Lower leg skin (tissue), 4 donors: ENCODE data around the gene SERPINB7. TPM values are rescaled to one million over a fixed set of nuclear protein-coding genes. Genes with fewer than 3 reads are reported as not detected.

Experiments
- DNase-seq, 2 donors: peaks; one replicate each; pipeline ENCODE4 v3.0.0-alpha.2; 2019; ENCODE audit warnings: low spot score in 2 of 2
- H3K4me3 ChIP-seq: fragments of 200-600 bp; sonication (generic); 2 replicates; pipeline ENCODE4 v1.5.1; 2017; ENCODE audit warnings: mild to moderate bottlenecking, low read depth; ENCODE audit not compliant: poor library complexity, severe bottlenecking
- POLR2A ChIP-seq, 2 donors: fragments of 450-650 bp; IDR thresholded peaks; one replicate each; pipeline ENCODE4 v1.6.1; 2016 to 2017; ENCODE audit warnings: antibody characterized with exemption in 2 of 2, mild to moderate bottlenecking in 1 of 2, moderate library complexity in 1 of 2
- WGBS, 2 donors: methylation state at CpG; one replicate each; pipeline ENCODE4 v1.1.5; 2018; 5-methylcytosine and 5-hydroxymethylcytosine counted together
- intact Hi-C: fragments of 100-400 bp; cut with DNase I; formaldehyde crosslinking; loops from one replicate; pipeline ENCODE4 v1.15.0; 2023; ENCODE audit warnings: low total_unique reads
- total RNA-seq, 4 donors: library from RNA; depleted of rRNA; stranded (reverse); fragments of >200 nt; gene quantifications; one replicate each; pipeline ENCODE4 v1.1.0, GENCODE V29; 2016
- TF ChIP-seq, protein P1 (sequence below), 3 donors: fragments of 450-650 bp; IDR thresholded peaks; one replicate each; pipeline ENCODE4 v1.5.1; 2016; ENCODE audit warnings: antibody characterized with exemption in 3 of 3, mild to moderate bottlenecking in 3 of 3, moderate library complexity in 2 of 3

Gene SERPINB7, protein sequence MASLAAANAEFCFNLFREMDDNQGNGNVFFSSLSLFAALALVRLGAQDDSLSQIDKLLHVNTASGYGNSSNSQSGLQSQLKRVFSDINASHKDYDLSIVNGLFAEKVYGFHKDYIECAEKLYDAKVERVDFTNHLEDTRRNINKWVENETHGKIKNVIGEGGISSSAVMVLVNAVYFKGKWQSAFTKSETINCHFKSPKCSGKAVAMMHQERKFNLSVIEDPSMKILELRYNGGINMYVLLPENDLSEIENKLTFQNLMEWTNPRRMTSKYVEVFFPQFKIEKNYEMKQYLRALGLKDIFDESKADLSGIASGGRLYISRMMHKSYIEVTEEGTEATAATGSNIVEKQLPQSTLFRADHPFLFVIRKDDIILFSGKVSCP
- total RNA-seq: 100 to 1,000 TPM; 140 to 354 (median 233) TPM

DNA sequence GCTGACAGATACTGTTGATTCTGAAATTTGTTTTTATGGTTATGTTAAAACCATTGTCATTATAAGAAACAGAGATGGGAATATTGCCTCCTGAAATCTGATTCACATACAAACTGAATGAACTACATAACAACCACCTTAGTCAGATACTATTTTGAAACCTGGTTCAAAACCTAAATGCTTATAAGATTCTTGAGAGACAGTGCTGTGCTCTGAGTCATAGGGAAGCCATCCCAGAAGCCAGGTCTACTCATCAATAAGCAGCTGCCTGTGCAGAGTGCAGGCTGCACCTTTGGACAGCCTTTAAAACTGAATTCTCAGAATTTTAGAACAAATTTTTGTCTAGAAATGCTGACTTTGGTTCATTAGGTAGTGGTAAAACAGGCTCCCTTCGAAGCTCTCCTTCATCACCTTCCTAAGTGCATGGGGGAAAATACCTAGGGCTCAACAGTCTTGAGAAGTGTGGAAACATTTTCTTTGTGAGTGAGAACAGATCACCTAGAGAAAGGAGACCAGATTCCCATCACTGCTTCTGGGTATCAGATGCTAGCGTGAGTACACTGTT lies at the start of gene SERPINB7:
TSS of gene SERPINB7 (plus strand) at position 253 of the 565 bp plus-strand sequence. CDS start 6,955 bp downstream, outside the sequence.
- DNase-seq: no peak
- WGBS, 2 donors: 56 to 76% methylated on average over 2 of the region's 2 CpGs

DNA sequence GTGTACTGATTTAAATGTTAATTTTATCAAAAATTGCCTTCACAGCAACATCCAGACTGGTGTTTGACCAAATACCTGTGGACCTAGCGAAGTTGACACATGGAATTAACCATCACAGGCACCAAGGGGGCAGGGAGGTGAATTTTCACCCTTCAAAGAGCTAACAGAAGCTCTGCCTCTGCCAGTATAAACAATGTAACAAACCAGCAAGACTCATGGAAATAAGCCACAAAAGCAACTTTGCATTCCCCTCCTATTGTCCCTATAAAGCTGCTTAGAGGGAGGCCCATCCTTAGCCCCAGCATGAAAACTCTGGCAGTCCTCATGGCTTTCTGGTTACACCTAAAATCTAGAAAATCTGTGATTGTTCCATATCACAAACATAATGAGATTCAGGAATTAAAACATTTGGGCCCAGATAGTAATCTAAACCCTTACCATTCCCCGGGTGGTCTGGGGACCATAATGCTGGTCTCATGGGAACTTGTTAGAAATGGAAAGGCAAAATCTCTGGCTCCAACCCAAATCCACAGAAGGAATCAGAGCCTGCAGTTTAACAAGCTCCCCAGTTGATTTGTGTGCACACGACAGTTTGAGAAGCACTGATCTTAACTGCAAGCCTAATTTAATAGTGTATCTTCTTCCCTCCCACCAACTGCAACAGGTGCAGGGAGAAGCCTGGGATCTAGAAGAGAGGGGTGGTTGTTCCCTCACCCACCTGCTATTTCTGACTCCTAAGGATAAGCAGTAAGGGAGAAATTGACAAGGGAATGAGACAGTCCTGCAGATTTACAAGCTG lies 49.3 kb upstream of the SERPINB7 start:
- H3K4me3 ChIP-seq: no peak overlapping the region
- no peak for DNase-seq
- 13 to 40% methylated on average over 3 of the region's 3 CpGs for WGBS, 2 donors
- TF ChIP-seq POLR2A (IDR thresholded peaks at IDR 0.05): no peak
- TF ChIP-seq, protein P1, sequence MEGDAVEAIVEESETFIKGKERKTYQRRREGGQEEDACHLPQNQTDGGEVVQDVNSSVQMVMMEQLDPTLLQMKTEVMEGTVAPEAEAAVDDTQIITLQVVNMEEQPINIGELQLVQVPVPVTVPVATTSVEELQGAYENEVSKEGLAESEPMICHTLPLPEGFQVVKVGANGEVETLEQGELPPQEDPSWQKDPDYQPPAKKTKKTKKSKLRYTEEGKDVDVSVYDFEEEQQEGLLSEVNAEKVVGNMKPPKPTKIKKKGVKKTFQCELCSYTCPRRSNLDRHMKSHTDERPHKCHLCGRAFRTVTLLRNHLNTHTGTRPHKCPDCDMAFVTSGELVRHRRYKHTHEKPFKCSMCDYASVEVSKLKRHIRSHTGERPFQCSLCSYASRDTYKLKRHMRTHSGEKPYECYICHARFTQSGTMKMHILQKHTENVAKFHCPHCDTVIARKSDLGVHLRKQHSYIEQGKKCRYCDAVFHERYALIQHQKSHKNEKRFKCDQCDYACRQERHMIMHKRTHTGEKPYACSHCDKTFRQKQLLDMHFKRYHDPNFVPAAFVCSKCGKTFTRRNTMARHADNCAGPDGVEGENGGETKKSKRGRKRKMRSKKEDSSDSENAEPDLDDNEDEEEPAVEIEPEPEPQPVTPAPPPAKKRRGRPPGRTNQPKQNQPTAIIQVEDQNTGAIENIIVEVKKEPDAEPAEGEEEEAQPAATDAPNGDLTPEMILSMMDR (IDR thresholded peaks at IDR 0.05): no peak
- intact Hi-C loops: no loop called here

More for the DNA sequence above, at the start of gene SERPINB7:
- TF ChIP-seq POLR2A (IDR thresholded peaks at IDR 0.05): no peak
- TF ChIP-seq, protein P1 (IDR thresholded peaks at IDR 0.05): no peak
- no peak within 1 kb of the TSS for H3K4me3 ChIP-seq
- intact Hi-C loops: no loop called here

DNA sequence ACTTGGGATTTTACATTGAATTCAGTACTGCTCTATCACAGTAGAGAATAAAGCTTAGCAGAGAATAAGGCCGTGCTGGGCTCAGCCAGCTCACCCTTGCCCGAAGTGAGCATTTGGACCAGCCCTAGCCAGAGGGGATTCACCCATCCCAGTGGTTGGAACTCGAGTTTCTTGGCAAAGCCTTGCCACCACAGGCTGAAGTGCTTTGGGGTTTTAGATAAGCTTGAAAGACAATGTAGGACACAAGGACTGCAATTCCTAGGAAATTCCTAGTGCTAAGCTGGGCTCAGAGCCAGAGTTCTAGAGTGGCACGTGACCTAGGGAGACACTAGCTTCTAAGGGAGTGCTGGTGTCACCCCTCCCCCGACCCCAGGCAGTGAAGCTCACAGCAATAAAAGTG lies 44.4 kb upstream of the SERPINB7 start:
- intact Hi-C loops: no loop called here
- no peak for DNase-seq
- no peak for TF ChIP-seq POLR2A (IDR thresholded peaks at IDR 0.05)
- TF ChIP-seq, protein P1 (IDR thresholded peaks at IDR 0.05): no peak
- H3K4me3 ChIP-seq: no peak overlapping the region
- 21 to 42% methylated on average over 5 of the region's 5 CpGs for WGBS, 2 donors

DNA sequence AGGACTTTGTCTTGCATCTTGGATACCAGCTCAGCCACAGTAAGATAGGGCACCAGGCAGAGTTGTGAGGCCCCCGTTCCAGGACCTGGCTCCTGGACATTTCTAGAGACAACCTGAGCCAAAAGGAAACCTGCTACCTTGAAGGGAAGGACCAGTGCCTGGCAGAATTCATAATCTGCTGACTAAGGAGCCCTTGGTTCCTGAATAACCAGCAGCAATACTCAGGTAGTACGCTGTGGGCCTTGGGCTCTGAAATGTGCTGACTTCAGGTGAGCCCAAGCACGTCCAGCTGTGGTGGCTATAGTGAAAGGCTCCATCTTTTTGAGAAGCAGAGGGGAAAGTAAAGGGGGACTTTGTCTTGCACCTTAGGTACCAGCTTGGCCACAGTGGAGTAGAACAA lies 44.0 kb upstream of the SERPINB7 start:
- H3K4me3 ChIP-seq: no peak overlapping the region
- WGBS, 2 donors: 33 to 68% methylated on average over 2 to 3 of the region's 3 CpGs
- DNase-seq: no peak
- TF ChIP-seq, protein P1 (IDR thresholded peaks at IDR 0.05): no peak
- TF ChIP-seq POLR2A (IDR thresholded peaks at IDR 0.05): no peak
- intact Hi-C loops: no loop called here

DNA sequence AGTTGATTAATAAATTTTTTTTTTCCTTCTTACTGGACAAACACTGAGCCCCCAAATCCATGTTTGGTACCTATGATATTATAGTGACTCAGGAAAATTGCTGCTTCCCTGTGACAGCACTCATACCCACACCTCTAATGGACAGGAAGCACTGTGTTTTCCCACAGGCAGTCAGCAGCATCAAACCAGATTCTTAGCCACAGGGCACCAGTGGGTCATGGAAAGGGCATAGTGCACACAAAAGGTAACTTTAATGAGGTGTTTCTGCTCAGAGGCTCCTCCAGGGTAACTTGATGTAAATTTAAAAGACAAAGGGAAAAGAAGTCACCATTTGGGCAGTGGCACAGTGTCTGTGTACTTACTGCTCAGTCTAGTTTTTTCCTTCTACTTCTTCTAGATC lies 38.3 kb upstream of the SERPINB7 start:
- TF ChIP-seq, protein P1 (IDR thresholded peaks at IDR 0.05): no peak
- TF ChIP-seq POLR2A (IDR thresholded peaks at IDR 0.05): no peak
- no peak for DNase-seq
- intact Hi-C loops: no loop called here
- H3K4me3 ChIP-seq: no peak overlapping the region
